Measurements from ENCODE around the gene ATRN.

ATRN gene

GRCh38 chr20:3669710-3670367, 199.0 kb downstream of the ATRN start (continued):
- no peak for TF ChIP-seq GLIS1 (tag by site-specific recombination; IDR thresholded peaks at IDR 0.05)
- TF ChIP-seq ZNF248 (tag by site-specific recombination; IDR thresholded peaks at IDR 0.05): no peak
- TF ChIP-seq EGR2 (tag by site-specific recombination; IDR thresholded peaks at IDR 0.05; ENCODE audit: low read depth): no peak
- TF ChIP-seq, protein P1, sequence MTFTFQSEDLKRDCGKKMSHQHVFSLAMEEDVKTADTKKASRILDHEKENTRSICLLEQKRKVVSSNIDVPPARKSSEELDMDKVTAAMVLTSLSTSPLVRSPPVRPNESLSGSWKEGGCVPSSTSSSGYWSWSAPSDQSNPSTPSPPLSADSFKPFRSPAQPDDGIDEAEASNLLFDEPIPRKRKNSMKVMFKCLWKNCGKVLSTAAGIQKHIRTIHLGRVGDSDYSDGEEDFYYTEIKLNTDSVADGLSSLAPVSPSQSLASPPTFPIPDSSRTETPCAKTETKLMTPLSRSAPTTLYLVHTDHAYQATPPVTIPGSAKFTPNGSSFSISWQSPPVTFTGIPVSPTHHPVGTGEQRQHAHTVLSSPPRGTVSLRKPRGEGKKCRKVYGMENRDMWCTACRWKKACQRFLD (tag by site-specific recombination; IDR thresholded peaks at IDR 0.05): no peak
- TF ChIP-seq SP3 (tag by site-specific recombination; IDR thresholded peaks at IDR 0.05): no peak
- TF ChIP-seq ZNF701 (tag by site-specific recombination; IDR thresholded peaks at IDR 0.05): no peak

DNA sequence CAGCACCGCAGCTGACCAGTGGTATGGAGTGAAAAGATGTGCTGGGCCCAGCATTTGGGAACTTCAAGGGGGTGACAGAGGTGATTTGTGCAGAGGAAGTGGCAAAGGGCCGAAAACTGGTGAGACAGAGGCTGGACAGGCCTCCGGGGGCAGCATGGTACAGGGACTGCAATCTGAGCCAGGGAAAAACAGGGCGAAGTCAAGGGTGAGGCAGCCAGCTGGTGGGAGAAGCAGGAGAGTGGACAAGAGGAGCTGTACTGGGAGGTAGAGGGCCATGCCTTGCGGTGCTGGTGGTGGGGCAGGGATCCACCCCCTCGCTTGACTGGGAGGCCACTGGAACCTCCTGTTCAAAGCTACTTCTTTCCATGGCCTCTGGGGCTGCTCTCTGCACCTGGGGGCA, 199.7 kb downstream of the ATRN start:
- Histone ChIP-seq H3K4me1 (ENCODE audit: control insufficient read depth, insufficient read depth, low read length) (peaks cover 7% of the 10 kb centered on the region; the same call in 1 of the 2 replicates), H3K27ac (ENCODE audit: extremely low read depth, low read depth, low read length) (no peak overlapping the region), H3K4me3 (ENCODE audit: low read depth, low read length) (no peak overlapping the region), H3K9me3 (ENCODE audit: control insufficient read depth, insufficient read depth, low read depth, low read length) (no peaks in the 10 kb centered on the region), H3K36me3 (ENCODE audit: control insufficient read depth in 2 of 2, insufficient read depth in 1 of 2, low read length in 2 of 2) (no peaks in the 10 kb centered on the region)
- POLR2A ChIA-PET: no interaction called here
- CTCF ChIA-PET: interaction anchor here (0.5 to 4.1 kb wide), 6 partner anchors 40 to 1545 kb away, joined by 3 to 30 read pairs (median 3); no protein-coding TSS in a partner anchor
- TF ChIP-seq, protein P2, sequence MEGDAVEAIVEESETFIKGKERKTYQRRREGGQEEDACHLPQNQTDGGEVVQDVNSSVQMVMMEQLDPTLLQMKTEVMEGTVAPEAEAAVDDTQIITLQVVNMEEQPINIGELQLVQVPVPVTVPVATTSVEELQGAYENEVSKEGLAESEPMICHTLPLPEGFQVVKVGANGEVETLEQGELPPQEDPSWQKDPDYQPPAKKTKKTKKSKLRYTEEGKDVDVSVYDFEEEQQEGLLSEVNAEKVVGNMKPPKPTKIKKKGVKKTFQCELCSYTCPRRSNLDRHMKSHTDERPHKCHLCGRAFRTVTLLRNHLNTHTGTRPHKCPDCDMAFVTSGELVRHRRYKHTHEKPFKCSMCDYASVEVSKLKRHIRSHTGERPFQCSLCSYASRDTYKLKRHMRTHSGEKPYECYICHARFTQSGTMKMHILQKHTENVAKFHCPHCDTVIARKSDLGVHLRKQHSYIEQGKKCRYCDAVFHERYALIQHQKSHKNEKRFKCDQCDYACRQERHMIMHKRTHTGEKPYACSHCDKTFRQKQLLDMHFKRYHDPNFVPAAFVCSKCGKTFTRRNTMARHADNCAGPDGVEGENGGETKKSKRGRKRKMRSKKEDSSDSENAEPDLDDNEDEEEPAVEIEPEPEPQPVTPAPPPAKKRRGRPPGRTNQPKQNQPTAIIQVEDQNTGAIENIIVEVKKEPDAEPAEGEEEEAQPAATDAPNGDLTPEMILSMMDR (tag by site-specific recombination; IDR thresholded peaks at IDR 0.05): peak; percentile 78; the same call in 1 of the 2 replicates
- TF ChIP-seq ZNF660 (tag by site-specific recombination; IDR thresholded peaks at IDR 0.05) (no peak), ZNF624 (tag by site-specific recombination; IDR thresholded peaks at IDR 0.05) (no peak), ZNF837 (tag by site-specific recombination; IDR thresholded peaks at IDR 0.05) (no peak), GLIS2 (tag by site-specific recombination; IDR thresholded peaks at IDR 0.05) (0 out of 2 replicates have a peak, but pooled peaks have one; percentile 31), ZNF280D (tag by site-specific recombination; IDR thresholded peaks at IDR 0.05) (no peak), ZNF626 (tag by site-specific recombination; IDR thresholded peaks at IDR 0.05) (no peak), ZNF214 (tag by site-specific recombination; IDR thresholded peaks at IDR 0.05; ENCODE audit: borderline replicate concordance) (no peak), ZNF48 (tag by site-specific recombination; IDR thresholded peaks at IDR 0.05) (no peak), EGR2 (tag by site-specific recombination; IDR thresholded peaks at IDR 0.05; ENCODE audit: low read depth) (0 out of 2 replicates have a peak, but pooled peaks have one; percentile 9), ZNF521 (tag by site-specific recombination; IDR thresholded peaks at IDR 0.05) (no peak), ZBTB26 (tag by site-specific recombination; optimal IDR thresholded peaks at IDR 0.05) (no peak), IKZF3 (tag by site-specific recombination; IDR thresholded peaks at IDR 0.05) (no peak), SP2 (tag by site-specific recombination; IDR thresholded peaks at IDR 0.05) (no peak), ZNF146 (tag by site-specific recombination; IDR thresholded peaks at IDR 0.05) (no peak), ZNF394 (tag by site-specific recombination; IDR thresholded peaks at IDR 0.05; ENCODE audit: borderline replicate concordance) (peak; percentile 17; the same call in 1 of the 2 replicates), WT1 (tag by site-specific recombination; IDR thresholded peaks at IDR 0.05) (no peak), ZNF350 (tag by site-specific recombination; IDR thresholded peaks at IDR 0.05) (no peak), ZNF600 (tag by site-specific recombination; IDR thresholded peaks at IDR 0.05) (0 out of 2 replicates have a peak, but pooled peaks have one; percentile 15), ZNF548 (tag by site-specific recombination; IDR thresholded peaks at IDR 0.05) (no peak)
- TF ChIP-seq, protein P3, sequence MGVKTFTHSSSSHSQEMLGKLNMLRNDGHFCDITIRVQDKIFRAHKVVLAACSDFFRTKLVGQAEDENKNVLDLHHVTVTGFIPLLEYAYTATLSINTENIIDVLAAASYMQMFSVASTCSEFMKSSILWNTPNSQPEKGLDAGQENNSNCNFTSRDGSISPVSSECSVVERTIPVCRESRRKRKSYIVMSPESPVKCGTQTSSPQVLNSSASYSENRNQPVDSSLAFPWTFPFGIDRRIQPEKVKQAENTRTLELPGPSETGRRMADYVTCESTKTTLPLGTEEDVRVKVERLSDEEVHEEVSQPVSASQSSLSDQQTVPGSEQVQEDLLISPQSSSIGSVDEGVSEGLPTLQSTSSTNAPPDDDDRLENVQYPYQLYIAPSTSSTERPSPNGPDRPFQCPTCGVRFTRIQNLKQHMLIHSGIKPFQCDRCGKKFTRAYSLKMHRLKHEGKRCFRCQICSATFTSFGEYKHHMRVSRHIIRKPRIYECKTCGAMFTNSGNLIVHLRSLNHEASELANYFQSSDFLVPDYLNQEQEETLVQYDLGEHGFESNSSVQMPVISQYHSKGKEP (tag by site-specific recombination; IDR thresholded peaks at IDR 0.05): no peak
